Activated naive CD4-positive, alpha-beta T cell treated with Interleukin-2 at 50 U/mL for 16 hours (primary cell): ENCODE measurements around the gene NANOS1.

Source experiments
- DNase-seq: peaks from one replicate; pipeline ENCODE4 v3.0.0-alpha.2; 2020

NANOS1 gene

DNA sequence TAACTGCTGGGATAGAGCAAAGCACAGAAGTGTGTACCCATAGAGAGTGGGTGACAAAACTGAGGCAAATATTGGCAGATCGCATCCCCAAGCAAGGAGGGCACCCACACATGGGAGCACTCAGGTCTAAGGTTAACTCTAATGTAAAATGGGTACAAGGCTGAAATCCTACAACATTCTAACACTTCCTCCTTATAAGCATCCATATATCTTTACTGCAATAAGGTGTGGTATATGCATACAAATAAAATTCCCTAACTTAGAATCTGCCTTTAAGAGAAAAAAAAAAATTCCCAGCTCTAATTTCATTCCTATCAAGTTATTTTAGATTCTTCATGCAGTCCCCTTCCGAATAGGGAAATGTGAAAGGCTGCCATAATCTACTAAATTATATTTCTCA lies 32.4 kb downstream of the NANOS1 start:
- DNase-seq = no peak

DNA sequence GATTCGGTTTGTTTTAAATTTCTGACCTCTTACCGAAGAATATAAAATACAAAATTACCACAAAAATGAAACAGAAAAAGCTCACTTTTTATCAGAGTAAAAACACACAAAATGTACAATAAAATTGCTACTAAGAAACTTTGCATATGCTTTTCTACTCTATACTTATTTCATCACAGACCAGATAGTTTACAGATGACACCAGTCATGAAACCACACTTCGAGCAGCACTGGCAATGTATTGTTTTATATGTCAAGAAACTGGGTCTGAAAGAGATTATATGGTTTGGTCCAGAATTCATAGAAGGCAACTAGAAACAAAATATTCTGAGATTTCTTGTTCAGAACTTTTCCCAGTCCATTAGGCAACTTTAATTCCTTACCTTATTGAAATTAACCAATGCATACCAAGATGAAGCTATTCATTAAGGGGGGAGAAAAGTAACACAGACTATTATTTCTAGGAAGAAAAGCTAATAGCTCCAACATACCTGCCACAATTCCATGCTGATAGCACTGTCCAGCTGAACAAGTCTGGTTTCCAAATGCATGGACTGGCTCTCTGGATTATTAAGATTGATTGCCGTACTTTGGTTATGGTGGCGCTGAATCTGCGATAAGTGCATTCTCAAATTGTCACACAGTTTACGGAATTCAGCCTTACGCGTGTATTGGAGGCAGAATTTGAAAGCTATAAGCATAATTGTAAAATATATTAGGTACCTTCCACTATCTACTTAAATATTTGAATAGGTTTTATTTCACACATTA lies 41.1 kb downstream of the NANOS1 start:
- DNase-seq = no peak

DNA sequence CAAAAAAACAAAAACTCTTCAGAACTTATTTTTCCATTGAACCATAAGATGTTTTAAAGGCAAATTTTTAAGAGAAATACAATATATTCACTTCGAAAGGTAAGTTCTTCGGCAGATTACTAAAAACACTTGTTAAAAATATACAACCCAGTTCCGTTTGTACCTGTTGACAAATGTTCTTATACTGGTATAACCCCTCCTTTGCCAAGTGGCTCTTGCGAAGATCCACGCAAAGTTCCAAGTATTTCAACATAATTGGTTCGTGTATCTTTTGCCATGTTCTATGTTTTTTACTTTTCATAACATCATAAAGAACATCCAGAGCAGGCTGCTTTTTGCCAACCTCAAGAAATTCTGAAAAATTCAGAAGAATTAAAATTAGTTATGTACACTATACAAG lies 44.1 kb downstream of the NANOS1 start:
- DNase-seq = no peak

DNA sequence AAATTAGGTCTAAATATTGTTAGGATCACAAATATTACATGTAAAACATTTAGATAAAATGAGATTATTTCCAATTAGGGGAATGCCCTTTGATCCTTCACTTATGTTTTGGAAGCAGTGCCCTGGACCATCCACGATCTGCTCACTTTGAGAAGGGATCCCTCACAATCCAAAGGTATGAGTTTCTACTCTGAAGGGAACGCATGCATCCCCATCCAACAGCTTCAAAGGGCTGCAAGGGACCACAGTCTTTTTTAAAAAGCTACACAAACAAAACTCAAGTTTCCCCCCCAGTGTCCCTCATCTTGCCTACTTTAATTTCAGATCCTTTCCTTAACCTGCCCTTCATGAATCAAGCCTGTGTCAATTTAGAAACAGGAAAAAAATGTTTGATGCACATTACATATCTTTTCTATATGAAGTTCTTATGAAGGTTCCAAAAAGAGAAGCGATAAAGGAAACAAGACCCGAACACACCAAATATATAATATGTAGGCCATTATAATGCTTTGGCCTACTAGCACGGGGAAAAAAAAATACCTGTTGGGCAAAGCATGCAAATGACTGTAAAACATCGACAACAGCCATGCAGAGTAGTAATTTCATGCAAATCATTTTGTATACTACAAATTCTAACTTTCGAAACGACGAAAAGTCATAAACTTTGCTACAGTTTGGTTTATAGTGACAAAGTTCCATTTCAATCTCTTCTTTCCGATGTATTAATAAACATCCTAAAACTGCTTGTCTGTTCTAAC lies 49.1 kb downstream of the NANOS1 start:
- DNase-seq = no peak

DNA sequence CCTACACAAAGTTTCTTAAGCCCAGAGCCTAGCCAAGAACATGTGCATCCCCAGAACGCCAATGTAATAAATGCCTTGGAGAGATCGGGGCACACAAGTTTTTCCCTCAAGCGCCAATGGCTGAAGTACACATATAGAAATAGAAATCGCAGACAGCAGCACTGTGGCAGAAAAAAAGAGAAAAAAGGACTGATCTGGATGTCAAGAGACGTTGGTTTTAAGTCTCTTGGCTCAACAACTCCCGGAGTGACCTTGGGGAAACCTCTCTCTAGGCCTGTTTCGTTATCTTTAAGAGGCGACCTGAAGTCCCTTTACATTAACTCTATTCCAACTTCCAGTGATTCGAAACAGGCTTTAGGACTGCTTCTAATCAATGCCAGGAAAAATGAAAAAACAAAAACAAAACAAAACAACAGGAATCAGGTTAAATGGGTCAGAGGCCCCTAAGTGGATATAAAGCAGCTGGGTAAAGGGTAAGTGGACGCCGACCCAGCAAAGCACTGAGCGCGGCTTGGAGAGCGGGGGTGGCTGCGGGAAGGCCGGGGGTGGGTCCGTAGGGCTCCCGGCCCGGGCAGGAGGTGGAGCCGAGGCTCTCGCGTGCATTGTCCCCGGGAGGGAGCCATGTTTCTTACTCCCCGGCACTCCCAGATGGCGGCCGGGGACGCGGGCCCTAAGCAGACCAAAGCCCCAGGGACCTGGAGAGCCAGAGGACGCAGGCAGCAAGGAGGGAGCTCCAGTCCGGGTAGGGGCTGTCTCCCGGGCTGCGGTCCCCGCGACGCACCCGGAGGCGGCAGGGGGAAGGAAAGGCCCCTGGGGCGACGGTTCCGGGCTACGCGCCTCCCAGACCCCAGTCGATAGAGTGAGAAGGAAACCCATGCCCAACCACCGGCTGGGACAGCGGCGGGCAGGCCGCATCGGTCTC lies 50.3 kb downstream of the NANOS1 start:
- peak; percentile 72 for DNase-seq

DNA sequence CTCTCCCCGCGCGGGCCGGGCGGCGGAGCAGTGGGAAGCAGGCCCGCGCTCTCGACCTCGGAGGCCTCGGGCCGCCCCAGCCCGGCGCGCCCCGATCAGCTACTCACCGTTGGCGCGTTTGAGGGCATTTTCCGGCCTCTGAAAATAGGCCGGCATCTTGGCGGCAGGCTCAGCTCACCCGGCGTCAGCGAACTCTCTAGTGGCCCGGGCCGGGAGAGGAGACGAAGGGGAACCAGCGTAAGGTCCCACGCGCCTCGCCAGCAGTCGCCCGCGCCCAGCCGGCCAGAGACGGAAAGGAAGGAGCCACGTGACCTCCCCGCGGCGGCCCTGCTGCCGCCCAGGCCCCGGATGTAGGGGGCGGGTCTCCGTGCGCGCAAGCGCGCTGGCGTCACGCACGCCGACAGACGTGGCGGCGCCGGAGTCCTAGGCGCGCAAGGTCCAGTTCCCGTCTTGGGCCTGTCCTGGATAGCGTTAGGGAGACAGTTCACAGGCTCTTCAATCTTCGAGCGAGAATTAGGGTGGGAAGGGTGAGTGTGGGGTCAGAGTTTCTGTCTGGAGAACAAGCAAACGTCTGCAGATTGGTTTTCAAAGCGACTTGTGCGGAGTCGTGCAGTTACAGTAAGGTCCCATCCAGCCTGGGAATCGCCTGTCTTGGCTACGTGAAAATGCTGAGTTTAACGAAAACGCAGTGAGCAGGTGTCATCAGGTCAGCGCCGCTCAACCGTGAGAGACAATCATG lies 51.2 kb downstream of the NANOS1 start, which contains the start of gene EIF3A:
EIF3A (minus strand) TSS at position 297 of the 739 bp plus-strand sequence; CDS start at position 156, 141 bp downstream.
- peak; percentile 92 for DNase-seq
